HepG2 (cell line): ENCODE data around the gene HSPA1B. TPM values are rescaled to one million over a fixed set of nuclear protein-coding genes. Genes with fewer than 3 reads are reported as not detected.

Source experiments
- ATAC-seq: fragments of 200-7000 bp; cut with Tn5 transposase; 3 replicates; pipeline ENCODE4 v1.9.1; 2020; ENCODE audit warnings: mild to moderate bottlenecking, moderate library complexity
- Bru-seq: library from RNA; stranded (reverse); fragments of 400-500 nt; gene quantifications from one replicate; lab custom pipeline; 2021; lab: Mats Ljungman, UMichigan
- BruChase-seq, 2 experiments: library from RNA; stranded (reverse); fragments of 400-500 nt; gene quantifications; one replicate each; lab custom pipeline; 2021; lab: Mats Ljungman, UMichigan
- BruUV-seq: library from RNA; stranded (reverse); fragments of 400-500 nt; replicated peaks from 2 replicates; lab custom pipeline; 2021; lab: Mats Ljungman, UMichigan
- CTCF ChIA-PET: fragments of 300-600 bp; formaldehyde crosslinking; extraction: SDS; loops from one replicate; lab custom pipeline; 2021; ENCODE audit warnings: low total read pairs, inconsistent platforms, low intra/inter-chr PET ratio; lab: Yijun Ruan, JAX
- POLR2A ChIA-PET: fragments of 350-600 bp; sonication (Branson Sonifier 250); formaldehyde crosslinking; loops from one replicate; lab custom pipeline; 2020; ENCODE audit warnings: antibody characterized with exemption, inconsistent platforms; lab: Yijun Ruan, JAX
- DNase-seq: peaks from one replicate; pipeline ENCODE4 v3.0.0-alpha.2; 2015; ENCODE audit warnings: low spot score
- FAIRE-seq: peaks from 3 replicates; lab custom pipeline; 2011; peaks lifted over from hg19 to GRCh38; lab: Jason Lieb, UNC
- H2AFZ ChIP-seq: one replicate; pipeline ENCODE4 v1.6.1; 2011; ENCODE audit warnings: low read length, inconsistent platforms
- H3K27ac ChIP-seq: fragments of 300-600 bp; 3 replicates; pipeline ENCODE4 v1.8.0; 2011; ENCODE audit warnings: mixed run types, mild to moderate bottlenecking, mixed read lengths, low read length, inconsistent platforms; ENCODE audit not compliant: insufficient read depth; ENCODE audit errors: extremely low read length
- H3K27me3 ChIP-seq, 2 experiments: fragments of 200-600 bp in 1 of 2; 2 replicates in 1 of 2; 3 replicates in 1 of 2; pipeline versions ENCODE4 v1.6.0 to v1.8.0; 2011; ENCODE audit warnings: low read length in 2 of 2, mild to moderate bottlenecking in 2 of 2, moderate library complexity in 2 of 2, inconsistent platforms in 1 of 2; ENCODE audit not compliant: insufficient read depth in 2 of 2, control insufficient read depth in 1 of 2
- H3K36me3 ChIP-seq, 2 experiments: fragments of 200-600 bp in 1 of 2; replicated peaks in 1 of 2; 2 replicates in 1 of 2; 3 replicates in 1 of 2; pipeline versions ENCODE4 v1.5.1 to v1.8.0; 2011; ENCODE audit warnings: low read length in 2 of 2, inconsistent platforms in 1 of 2; ENCODE audit not compliant: insufficient read depth in 2 of 2, control insufficient read depth in 1 of 2
- H3K4me1 ChIP-seq: 2 replicates; pipeline ENCODE4 v1.5.1; 2012; ENCODE audit warnings: low read length, inconsistent platforms; ENCODE audit not compliant: insufficient read depth
- H3K4me2 ChIP-seq: 2 replicates; pipeline ENCODE4 v1.6.0; 2011; ENCODE audit warnings: low read depth, low read length, inconsistent platforms
- H3K4me3 ChIP-seq, 3 experiments: fragments of 200-600 bp in 1 of 3; sonication (generic), shearing (Covaris generic) in 1 of 3; replicated peaks in 1 of 3; 2 replicates each; pipeline ENCODE4 v1.5.1; 2011 to 2016; ENCODE audit warnings: low read length in 3 of 3, inconsistent platforms in 2 of 3, low read depth in 2 of 3, mild to moderate bottlenecking in 2 of 3, control low read depth in 1 of 3, mixed read lengths in 1 of 3; ENCODE audit not compliant: insufficient read depth in 1 of 3
- H3K79me2 ChIP-seq: one replicate; pipeline ENCODE4 v1.6.1; 2011; ENCODE audit warnings: low read length, inconsistent platforms; ENCODE audit not compliant: insufficient read depth
- H3K9ac ChIP-seq: 2 replicates; pipeline ENCODE4 v1.6.0; 2011; ENCODE audit warnings: mild to moderate bottlenecking, low read depth, low read length, inconsistent platforms; ENCODE audit not compliant: insufficient read depth
- H3K9me3 ChIP-seq: 2 replicates; pipeline ENCODE4 v1.5.1; 2012; ENCODE audit warnings: mild to moderate bottlenecking, low read length
- H4K20me1 ChIP-seq: 2 replicates; pipeline ENCODE4 v1.6.0; 2011; ENCODE audit warnings: inconsistent platforms, mild to moderate bottlenecking, low read length, moderate library complexity; ENCODE audit not compliant: insufficient read depth
- TOE1 ChIP-seq: sonication (generic); formaldehyde crosslinking; IDR thresholded peaks from 2 replicates; pipeline ENCODE4 v1.4.0; 2020; ENCODE audit warnings: mild to moderate bottlenecking, missing genetic modification reagents
- ZNF468 ChIP-seq: sonication (generic); formaldehyde crosslinking; IDR thresholded peaks from 2 replicates; pipeline ENCODE4 v1.8.0; 2022; ENCODE audit warnings: mild to moderate bottlenecking, moderate library complexity, missing genetic modification reagents
- ZNF569 ChIP-seq: sonication (generic); formaldehyde crosslinking; IDR thresholded peaks from 2 replicates; pipeline ENCODE4 v1.5.0; 2020; ENCODE audit warnings: mild to moderate bottlenecking, missing genetic modification reagents, moderate library complexity, borderline replicate concordance
- WGBS: methylation state at CpG from one replicate; pipeline ENCODE4 v1.1.6; 2017; ENCODE audit warnings: low lambda C conversion rate; 5-methylcytosine and 5-hydroxymethylcytosine counted together
- in situ Hi-C: cut with HindIII; loops from 2 replicates; pipeline ENCODE4 v1.10.0; 2017; ENCODE audit warnings: low pct_unique_long_range_greater_than_20kb; ENCODE audit not compliant: extremely low pct_ligation_motif_present
- intact Hi-C: fragments of 100-400 bp; cut with micrococcal nuclease; formaldehyde crosslinking; loops from one replicate; pipeline ENCODE4 v1.10.0; 2022; ENCODE audit not compliant: unreplicated experiment
- long read RNA-seq, 2 experiments: library from RNA in 1 of 2; library from polyadenylated mRNA in 1 of 2; stranded (forward) in 1 of 2; unstranded in 1 of 2; transcript quantifications; one replicate each; pipeline ENCODE4 v2.0.0, GENCODE V29; 2019 to 2022
- polyA minus RNA-seq, 3 experiments: library from RNA; depleted of rRNA, polyadenylated mRNA; stranded (reverse); fragments of >200 nt; gene quantifications; 2 replicates each; pipeline ENCODE4 v1.2.3, GENCODE V29; 2011; ENCODE audit warnings: low replicate concordance in 1 of 3
- polyA plus RNA-seq, 8 experiments: library from polyadenylated mRNA; depleted of rRNA in 3 of 8; stranded (reverse) in 7 of 8; unstranded in 1 of 8; fragments of >200 nt; fragmentation: Illumina TruSeq in 4 of 8; extraction: Trizol in 4 of 8; gene quantifications; 2 replicates each; pipeline versions ENCODE4 v1.2.1 to v1.2.3, GENCODE V29; 2011 to 2016; ENCODE audit warnings: low read depth in 4 of 8, missing spikeins in 1 of 8, mixed read lengths in 1 of 8; ENCODE audit not compliant: insufficient read depth in 1 of 8
- total RNA-seq, 5 experiments: library from RNA; depleted of rRNA; stranded (reverse); fragments of >200 nt; fragmentation: Illumina TruSeq; extraction: Trizol; gene quantifications; 2 replicates each; pipeline ENCODE4 v1.2.3, GENCODE V29; 2016; ENCODE audit warnings: low read depth in 1 of 5
- TF ChIP-seq, protein P1 (sequence below): IDR thresholded peaks from 2 replicates; pipeline ENCODE4 v1.4.0; 2020; ENCODE audit warnings: mild to moderate bottlenecking, missing genetic modification reagents
- TF ChIP-seq, protein P2 (sequence below): sonication (generic); formaldehyde crosslinking; IDR thresholded peaks from 2 replicates; pipeline ENCODE4 v1.5.0; 2020; ENCODE audit warnings: missing genetic modification reagents, mild to moderate bottlenecking, borderline replicate concordance
- TF ChIP-seq, protein P3 (sequence below): sonication (generic); formaldehyde crosslinking; IDR thresholded peaks from 2 replicates; pipeline ENCODE4 v1.9.0; 2022; ENCODE audit warnings: low read depth, missing genetic modification reagents
- TF ChIP-seq, protein P4 (sequence below): sonication (generic); formaldehyde crosslinking; IDR thresholded peaks from 2 replicates; pipeline ENCODE4 v1.8.0; 2022; ENCODE audit warnings: missing genetic modification reagents, mild to moderate bottlenecking, inconsistent platforms, borderline replicate concordance

Gene HSPA1B
- total RNA-seq (2016; rRNA removed; fragmentation: Illumina TruSeq; extraction: Trizol) (186 and 189 TPM in 2 replicates), polyA plus RNA-seq (2011; rRNA removed) (26.0 and 57.2 TPM in 2 replicates), polyA minus RNA-seq (2011; rRNA and poly(A)+ RNA removed; ENCODE audit: low replicate concordance) (84.4 and 185 TPM in 2 replicates), Bru-seq, nascent RNA (percentile 89 among the genes with signal in this experiment), BruChase-seq, experiment 1, labeled RNA remaining after a 6-hour chase (percentile 95 among the genes with signal in this experiment), BruChase-seq, experiment 2, labeled RNA remaining after a 2-hour chase (percentile 96 among the genes with signal in this experiment)
- 8.9 and 12.5 TPM in 2 replicates for total RNA-seq (2016; cell fraction: cytosol; rRNA removed; fragmentation: Illumina TruSeq; extraction: Trizol; ENCODE audit: low read depth)
- 148 and 193 TPM in 2 replicates for total RNA-seq (2016; cell fraction: insoluble cytoplasmic fraction; rRNA removed; fragmentation: Illumina TruSeq; extraction: Trizol)
- 24.6 and 28.1 TPM in 2 replicates for total RNA-seq (2016; cell fraction: membrane; rRNA removed; fragmentation: Illumina TruSeq; extraction: Trizol)
- 88.3 and 95.9 TPM in 2 replicates for total RNA-seq (2016; cell fraction: nucleus; rRNA removed; fragmentation: Illumina TruSeq; extraction: Trizol)
- polyA plus RNA-seq (2011; cell fraction: cytosol; rRNA removed): 26.6 and 33.8 TPM in 2 replicates
- polyA plus RNA-seq (2011; cell fraction: nucleus; rRNA removed): 55.8 and 89.9 TPM in 2 replicates
- polyA plus RNA-seq (2012): 39.8 and 132 TPM in 2 replicates
- polyA plus RNA-seq (2016; cell fraction: cytosol; fragmentation: Illumina TruSeq; extraction: Trizol; ENCODE audit: low read depth): 5.4 and 5.8 TPM in 2 replicates
- polyA plus RNA-seq (2016; cell fraction: insoluble cytoplasmic fraction; fragmentation: Illumina TruSeq; extraction: Trizol; ENCODE audit: low read depth): 148 and 182 TPM in 2 replicates
- 11.1 and 13.6 TPM in 2 replicates for polyA plus RNA-seq (2016; cell fraction: membrane; fragmentation: Illumina TruSeq; extraction: Trizol; ENCODE audit: low read depth)
- polyA plus RNA-seq (2016; cell fraction: nucleus; fragmentation: Illumina TruSeq; extraction: Trizol; ENCODE audit: insufficient read depth, low read depth): 115 and 118 TPM in 2 replicates
- 48.1 and 67.3 TPM in 2 replicates for polyA minus RNA-seq (2011; cell fraction: cytosol; rRNA and poly(A)+ RNA removed)
- polyA minus RNA-seq (2011; cell fraction: nucleus; rRNA and poly(A)+ RNA removed): 22.7 and 36.4 TPM in 2 replicates
- long read RNA-seq, experiment 1, transcript HSPA1B-201 (1 exons, 2,521 nt): major isoform, 14 of 14 reads
- long read RNA-seq, experiment 1, partial matches to known transcripts: 0 of 14 reads
- long read RNA-seq, experiment 1, other reads (novel, unspliced or antisense): 0 of 14 reads
- long read RNA-seq, experiment 2, transcript HSPA1B-201 (1 exons, 2,521 nt): major isoform, 116 of 117 reads
- long read RNA-seq, experiment 2, partial matches to known transcripts: 0 of 117 reads
- long read RNA-seq, experiment 2, other reads (novel, unspliced or antisense): 1 of 117 reads

DNA sequence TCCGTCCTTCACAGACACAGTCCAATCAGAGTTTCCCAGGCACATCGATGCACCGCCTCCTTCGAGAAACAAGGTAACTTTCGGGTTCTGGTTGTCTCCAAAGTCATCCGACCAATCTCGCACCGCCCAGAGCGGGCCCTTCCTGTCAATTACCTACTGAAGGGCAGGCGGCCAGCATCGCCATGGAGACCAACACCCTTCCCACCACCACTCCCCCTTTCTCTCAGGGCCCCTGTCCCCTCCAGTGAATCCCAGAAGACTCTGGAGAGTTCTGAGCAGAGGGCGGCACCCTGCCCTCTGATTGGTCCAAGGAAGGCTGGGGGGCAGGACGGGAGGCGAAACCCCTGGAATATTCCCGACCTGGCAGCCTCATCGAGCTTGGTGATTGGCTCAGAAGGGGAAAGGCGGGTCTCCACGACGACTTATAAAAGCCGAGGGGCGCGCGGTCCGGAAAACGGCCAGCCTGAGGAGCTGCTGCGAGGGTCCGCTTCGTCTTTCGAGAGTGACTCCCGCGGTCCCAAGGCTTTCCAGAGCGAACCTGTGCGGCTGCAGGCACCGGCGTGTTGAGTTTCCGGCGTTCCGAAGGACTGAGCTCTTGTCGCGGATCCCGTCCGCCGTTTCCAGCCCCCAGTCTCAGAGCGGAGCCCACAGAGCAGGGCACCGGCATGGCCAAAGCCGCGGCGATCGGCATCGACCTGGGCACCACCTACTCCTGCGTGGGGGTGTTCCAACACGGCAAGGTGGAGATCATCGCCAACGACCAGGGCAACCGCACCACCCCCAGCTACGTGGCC lies at the start of gene HSPA1B:
TSS of gene HSPA1B (plus strand) at position 453 of the 794 bp plus-strand sequence. CDS start at position 666, 213 bp downstream.
- ChIA-PET POLR2A (interaction anchor here (0.6 to 3.4 kb wide), 57 partner anchors 9 to 1144 kb away, joined by 3 to 107 read pairs (median 5); partner anchors contain the start of genes ABHD16A, APOM, ATF6B and BAG6), CTCF (no interaction called here)
- Histone ChIP-seq H3K79me2 (peaks cover 30% of the 10 kb centered on the region), H3K4me2 (peak within 1 kb of the TSS; percentile 81), H3K4me1 (peaks cover 44% of the 10 kb centered on the region), H3K9me3 (no peaks in the 10 kb centered on the region), H3K27ac (peak within 1 kb of the TSS; percentile 68), H3K27me3 (no peaks in the 10 kb centered on the region; a peak in 1 of 5 replicates), H3K36me3 (no peaks in the 10 kb centered on the region), H2AFZ (peak within 1 kb of the TSS; percentile 8), H3K4me3 (peak within 1 kb of the TSS; percentile 59 to 91 (median 86)), H3K9ac (peak within 1 kb of the TSS; percentile 74), H4K20me1 (peaks cover 4% of the 10 kb centered on the region)
- no TSS peak for BruUV-seq
- ATAC-seq (peak; percentile 89), DNase-seq (peak; percentile 100), FAIRE-seq (peak; percentile 94)
- 0% methylated on average over 34 of the region's 56 CpGs for WGBS
- intact Hi-C loops (no loop called here), in situ Hi-C loops (no loop called here)
- TF ChIP-seq ZNF468 (CRISPR knock-in tag) (0 out of 2 replicates have a peak, but pooled peaks have one; percentile 50), TOE1 (CRISPR knock-in tag) (0 out of 2 replicates have a peak, but pooled peaks have one; percentile 72), ZNF569 (CRISPR knock-in tag) (no peak)
- TF ChIP-seq, protein P1, sequence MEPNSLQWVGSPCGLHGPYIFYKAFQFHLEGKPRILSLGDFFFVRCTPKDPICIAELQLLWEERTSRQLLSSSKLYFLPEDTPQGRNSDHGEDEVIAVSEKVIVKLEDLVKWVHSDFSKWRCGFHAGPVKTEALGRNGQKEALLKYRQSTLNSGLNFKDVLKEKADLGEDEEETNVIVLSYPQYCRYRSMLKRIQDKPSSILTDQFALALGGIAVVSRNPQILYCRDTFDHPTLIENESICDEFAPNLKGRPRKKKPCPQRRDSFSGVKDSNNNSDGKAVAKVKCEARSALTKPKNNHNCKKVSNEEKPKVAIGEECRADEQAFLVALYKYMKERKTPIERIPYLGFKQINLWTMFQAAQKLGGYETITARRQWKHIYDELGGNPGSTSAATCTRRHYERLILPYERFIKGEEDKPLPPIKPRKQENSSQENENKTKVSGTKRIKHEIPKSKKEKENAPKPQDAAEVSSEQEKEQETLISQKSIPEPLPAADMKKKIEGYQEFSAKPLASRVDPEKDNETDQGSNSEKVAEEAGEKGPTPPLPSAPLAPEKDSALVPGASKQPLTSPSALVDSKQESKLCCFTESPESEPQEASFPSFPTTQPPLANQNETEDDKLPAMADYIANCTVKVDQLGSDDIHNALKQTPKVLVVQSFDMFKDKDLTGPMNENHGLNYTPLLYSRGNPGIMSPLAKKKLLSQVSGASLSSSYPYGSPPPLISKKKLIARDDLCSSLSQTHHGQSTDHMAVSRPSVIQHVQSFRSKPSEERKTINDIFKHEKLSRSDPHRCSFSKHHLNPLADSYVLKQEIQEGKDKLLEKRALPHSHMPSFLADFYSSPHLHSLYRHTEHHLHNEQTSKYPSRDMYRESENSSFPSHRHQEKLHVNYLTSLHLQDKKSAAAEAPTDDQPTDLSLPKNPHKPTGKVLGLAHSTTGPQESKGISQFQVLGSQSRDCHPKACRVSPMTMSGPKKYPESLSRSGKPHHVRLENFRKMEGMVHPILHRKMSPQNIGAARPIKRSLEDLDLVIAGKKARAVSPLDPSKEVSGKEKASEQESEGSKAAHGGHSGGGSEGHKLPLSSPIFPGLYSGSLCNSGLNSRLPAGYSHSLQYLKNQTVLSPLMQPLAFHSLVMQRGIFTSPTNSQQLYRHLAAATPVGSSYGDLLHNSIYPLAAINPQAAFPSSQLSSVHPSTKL (CRISPR knock-in tag): peak; percentile 48; the same call in 1 of the 2 replicates
- TF ChIP-seq, protein P2, sequence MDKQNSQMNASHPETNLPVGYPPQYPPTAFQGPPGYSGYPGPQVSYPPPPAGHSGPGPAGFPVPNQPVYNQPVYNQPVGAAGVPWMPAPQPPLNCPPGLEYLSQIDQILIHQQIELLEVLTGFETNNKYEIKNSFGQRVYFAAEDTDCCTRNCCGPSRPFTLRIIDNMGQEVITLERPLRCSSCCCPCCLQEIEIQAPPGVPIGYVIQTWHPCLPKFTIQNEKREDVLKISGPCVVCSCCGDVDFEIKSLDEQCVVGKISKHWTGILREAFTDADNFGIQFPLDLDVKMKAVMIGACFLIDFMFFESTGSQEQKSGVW (CRISPR knock-in tag): no peak
- TF ChIP-seq, protein P3, sequence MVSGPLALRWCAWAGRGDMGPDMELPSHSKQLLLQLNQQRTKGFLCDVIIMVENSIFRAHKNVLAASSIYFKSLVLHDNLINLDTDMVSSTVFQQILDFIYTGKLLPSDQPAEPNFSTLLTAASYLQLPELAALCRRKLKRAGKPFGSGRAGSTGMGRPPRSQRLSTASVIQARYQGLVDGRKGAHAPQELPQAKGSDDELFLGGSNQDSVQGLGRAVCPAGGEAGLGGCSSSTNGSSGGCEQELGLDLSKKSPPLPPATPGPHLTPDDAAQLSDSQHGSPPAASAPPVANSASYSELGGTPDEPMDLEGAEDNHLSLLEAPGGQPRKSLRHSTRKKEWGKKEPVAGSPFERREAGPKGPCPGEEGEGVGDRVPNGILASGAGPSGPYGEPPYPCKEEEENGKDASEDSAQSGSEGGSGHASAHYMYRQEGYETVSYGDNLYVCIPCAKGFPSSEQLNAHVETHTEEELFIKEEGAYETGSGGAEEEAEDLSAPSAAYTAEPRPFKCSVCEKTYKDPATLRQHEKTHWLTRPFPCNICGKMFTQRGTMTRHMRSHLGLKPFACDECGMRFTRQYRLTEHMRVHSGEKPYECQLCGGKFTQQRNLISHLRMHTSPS (CRISPR knock-in tag): peak; percentile 74
- TF ChIP-seq, protein P4, sequence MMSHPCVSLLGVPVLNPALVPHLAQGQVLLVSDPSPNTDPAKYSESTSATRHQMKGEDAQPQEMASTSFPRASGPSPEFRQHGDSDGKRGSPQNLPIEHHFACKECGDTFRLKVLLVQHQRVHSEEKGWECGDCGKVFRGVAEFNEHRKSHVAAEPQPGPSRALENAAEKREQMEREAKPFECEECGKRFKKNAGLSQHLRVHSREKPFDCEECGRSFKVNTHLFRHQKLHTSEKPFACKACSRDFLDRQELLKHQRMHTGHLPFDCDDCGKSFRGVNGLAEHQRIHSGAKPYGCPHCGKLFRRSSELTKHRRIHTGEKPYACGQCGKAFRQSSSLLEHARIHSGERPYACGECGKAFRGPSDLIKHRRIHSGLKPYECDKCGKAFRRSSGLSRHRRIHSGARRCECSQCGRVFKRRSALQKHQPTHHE: peak; percentile 58; the same call in 1 of the 2 replicates
